ENCODE measurements around the gene FAM162B. TPM values are rescaled to one million over a fixed set of nuclear protein-coding genes. Genes with fewer than 3 reads are reported as not detected.

Gene FAM162B
- total RNA-seq, 2 donors from 2014 or later, result 2.3 TPM; not detected in 1

DNA sequence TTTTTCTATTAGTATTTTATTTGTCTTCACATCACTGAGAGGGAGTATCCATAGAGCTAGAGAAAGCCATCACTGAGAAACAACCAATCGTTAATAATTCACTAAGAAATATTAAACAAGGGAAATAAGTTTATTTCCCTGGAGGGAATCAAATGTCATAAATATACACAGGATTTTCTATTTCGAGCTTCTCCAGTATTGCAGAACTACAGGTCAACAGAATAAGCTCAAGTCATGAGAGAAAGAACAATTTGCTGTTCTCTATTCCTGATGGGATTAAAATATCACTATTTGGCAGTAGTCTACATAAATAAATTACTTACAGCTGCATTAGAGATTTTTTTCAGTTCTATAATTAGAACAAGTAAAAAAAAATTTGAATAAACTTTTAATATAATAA is 2.2 kb upstream of the FAM162B start:
- TF ChIP-seq CTCF (IDR thresholded peaks at IDR 0.05), result no peak
- ATAC-seq (ENCODE audit: insufficient number of reproducible peaks, low FRiP score, low read depth), result no peak
- Histone ChIP-seq H3K9me3 (no peaks in the 10 kb centered on the region), H3K36me3 (no peaks in the 10 kb centered on the region), H3K27ac (no peak overlapping the region), H3K4me1 (ENCODE audit: control insufficient read depth in 1 of 2, low read depth in 2 of 2) (peaks cover 0 to 12% of the 10 kb centered on the region in 2 donors), H3K27me3 (replicated peaks; ENCODE audit: insufficient read depth) (no peaks in the 10 kb centered on the region), H3K4me3 (no peak overlapping the region)
- no peak for DNase-seq (ENCODE audit: low spot score)

- ATAC-seq (ENCODE audit: insufficient number of reproducible peaks, low FRiP score, low read depth) (no peak), DNase-seq (ENCODE audit: low spot score) (no peak)
- H3K27me3 ChIP-seq (replicated peaks; ENCODE audit: insufficient read depth), result no peaks in the 10 kb centered on the region
- H3K4me3 ChIP-seq, result no peak overlapping the region
- TF ChIP-seq CTCF (IDR thresholded peaks at IDR 0.05), result no peak
- peaks cover 0 to 12% of the 10 kb centered on the region in 2 donors for H3K4me1 ChIP-seq (ENCODE audit: control insufficient read depth in 1 of 2, low read depth in 2 of 2)
- no peak overlapping the region for H3K27ac ChIP-seq
- no peaks in the 10 kb centered on the region for H3K9me3 ChIP-seq
- no peaks in the 10 kb centered on the region for H3K36me3 ChIP-seq
These were observed 1.1 kb upstream of the FAM162B start for GRCh38 chr6:116766506-116767176.

DNA sequence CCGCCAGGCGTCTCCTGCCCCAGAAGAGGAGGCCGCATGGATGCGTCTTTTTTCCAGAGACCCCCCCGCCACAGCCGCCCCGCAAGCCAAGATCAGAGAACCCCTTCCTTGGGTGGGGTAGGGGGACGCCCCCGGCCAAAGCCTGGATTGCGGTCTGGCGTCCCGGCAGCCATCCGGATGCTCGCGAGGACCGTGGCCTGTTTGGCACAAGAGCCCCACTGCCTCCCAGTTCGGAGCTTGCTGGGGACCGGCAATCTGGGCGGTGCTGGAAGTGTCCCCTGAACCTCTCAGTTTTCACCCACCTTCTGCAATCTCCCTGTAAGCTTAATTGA is 924 bp downstream of the FAM162B start:
- DNase-seq (ENCODE audit: low spot score), result no peak
- H3K27ac ChIP-seq, result no peak overlapping the region
- no peaks in the 10 kb centered on the region for H3K27me3 ChIP-seq (replicated peaks; ENCODE audit: insufficient read depth)
- no peaks in the 10 kb centered on the region for H3K36me3 ChIP-seq
- H3K4me1 ChIP-seq (ENCODE audit: control insufficient read depth in 1 of 2, low read depth in 2 of 2), result peaks cover 0 to 12% of the 10 kb centered on the region in 2 donors
- H3K9me3 ChIP-seq, result no peaks in the 10 kb centered on the region
- ATAC-seq (ENCODE audit: insufficient number of reproducible peaks, low FRiP score, low read depth), result no peak
- TF ChIP-seq CTCF (IDR thresholded peaks at IDR 0.05), result no peak
- peak overlapping the region; percentile 69 for H3K4me3 ChIP-seq

DNA sequence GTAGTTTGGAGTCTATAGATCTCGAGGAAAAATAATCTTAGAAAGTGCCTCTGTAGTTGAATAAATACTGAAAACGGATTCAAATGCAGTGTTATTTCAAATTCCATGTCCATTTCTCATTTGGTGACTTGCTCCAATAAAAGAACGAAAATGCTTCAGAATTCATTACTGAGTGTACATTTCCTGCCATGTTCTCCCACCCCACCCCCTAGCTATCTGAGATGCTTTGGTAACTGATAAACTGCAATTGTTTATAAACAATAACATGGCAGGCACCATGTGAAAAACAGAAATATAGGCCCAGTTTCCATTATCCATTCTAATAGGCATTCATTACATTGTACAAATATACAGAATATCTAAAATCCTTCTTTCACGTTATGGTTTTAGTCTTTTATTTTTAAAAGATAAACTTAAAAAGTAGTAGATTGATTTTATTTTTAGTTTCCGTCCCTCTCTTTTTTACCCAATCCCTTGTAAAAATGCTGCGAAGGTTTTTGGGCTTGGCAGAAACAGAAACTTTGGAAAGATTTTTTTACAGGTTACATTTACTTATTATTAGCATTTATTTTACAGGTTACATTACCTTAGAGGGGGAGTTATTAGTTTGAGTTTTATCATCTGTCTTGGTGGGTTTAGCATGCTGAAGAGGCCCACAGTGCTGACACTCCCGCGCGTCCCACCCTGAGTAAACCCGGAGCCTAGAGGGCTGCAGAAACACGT is 1.5 kb downstream of the FAM162B start:
- ATAC-seq (ENCODE audit: insufficient number of reproducible peaks, low FRiP score, low read depth) (no peak), DNase-seq (ENCODE audit: low spot score) (no peak)
- H3K36me3 ChIP-seq, result no peaks in the 10 kb centered on the region
- H3K27me3 ChIP-seq (replicated peaks; ENCODE audit: insufficient read depth), result no peaks in the 10 kb centered on the region
- H3K27ac ChIP-seq, result no peak overlapping the region
- H3K4me1 ChIP-seq (ENCODE audit: control insufficient read depth in 1 of 2, low read depth in 2 of 2), result peaks cover 0 to 12% of the 10 kb centered on the region in 2 donors
- peak overlapping the region; percentile 69 for H3K4me3 ChIP-seq
- no peaks in the 10 kb centered on the region for H3K9me3 ChIP-seq
- TF ChIP-seq CTCF (IDR thresholded peaks at IDR 0.05), result no peak

DNA sequence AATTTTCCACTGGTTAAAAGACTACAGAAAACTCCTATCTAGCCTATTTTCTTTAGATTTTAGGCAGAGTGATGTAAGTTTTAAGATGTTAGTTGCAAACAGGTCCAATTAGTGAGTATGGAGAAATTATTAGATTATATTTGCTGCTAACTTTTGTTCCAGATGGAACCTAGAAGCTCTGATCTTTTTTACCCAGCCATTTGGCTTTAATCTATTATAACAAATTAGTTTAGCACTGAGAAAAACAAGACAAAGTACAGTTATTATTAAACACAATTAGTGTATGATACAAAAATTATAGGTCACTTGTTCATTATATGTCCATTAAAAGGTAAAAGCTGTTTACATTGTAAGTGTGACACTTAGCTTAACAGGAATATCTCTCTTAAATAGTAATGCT is 2.5 kb downstream of the FAM162B start:
- ATAC-seq (ENCODE audit: insufficient number of reproducible peaks, low FRiP score, low read depth), result no peak

More for the DNA sequence above, 2.5 kb downstream of the FAM162B start:
- DNase-seq (ENCODE audit: low spot score), result no peak
- Histone ChIP-seq H3K36me3 (no peaks in the 10 kb centered on the region), H3K27me3 (replicated peaks; ENCODE audit: insufficient read depth) (no peaks in the 10 kb centered on the region), H3K9me3 (no peaks in the 10 kb centered on the region), H3K4me3 (no peak overlapping the region), H3K4me1 (ENCODE audit: control insufficient read depth in 1 of 2, low read depth in 2 of 2) (peaks cover 0 to 12% of the 10 kb centered on the region in 2 donors), H3K27ac (no peak overlapping the region)
- no peak for TF ChIP-seq CTCF (IDR thresholded peaks at IDR 0.05)
